ENCODE results near the gene GPR21. TPM values are rescaled to one million over a fixed set of nuclear protein-coding genes. Genes with fewer than 3 reads are reported as not detected.

The GPR21 gene
- total RNA-seq, 1 donor from 2014 or later: 6.4 TPM

- DNase-seq (ENCODE audit: low spot score): no peak
- no peaks in the 10 kb centered on the region for H4K20me1 ChIP-seq (ENCODE audit: low read depth)
- Mint-ChIP-seq H3K36me3 (peaks cover 14% of the 10 kb centered on the region), H3K4me1 (peaks cover 4% of the 10 kb centered on the region), H3K27ac (no peak overlapping the region), H3K4me3 (no peak overlapping the region), H3K27me3 (ENCODE audit: insufficient read depth, low read depth) (no peaks in the 10 kb centered on the region), H3K9me3 (no peaks in the 10 kb centered on the region)
- no peak overlapping the region for H3K4me3 ChIP-seq
- H3K9me3 ChIP-seq (ENCODE audit: low read depth): no peaks in the 10 kb centered on the region
- H3K79me2 ChIP-seq (ENCODE audit: low read depth): no peaks in the 10 kb centered on the region
- no peak for TF ChIP-seq CTCF (IDR thresholded peaks at IDR 0.05)
- TF ChIP-seq EZH2 (IDR thresholded peaks at IDR 0.05): no peak
- no peak for TF ChIP-seq EZH2phosphoT487 (IDR thresholded peaks at IDR 0.05)
- no peaks in the 10 kb centered on the region for H3F3A ChIP-seq (ENCODE audit: low read depth)
- no peaks in the 10 kb centered on the region for H3K27me3 ChIP-seq
- no peak overlapping the region for H3K4me2 ChIP-seq
- peaks cover 3% of the 10 kb centered on the region for H3K4me1 ChIP-seq
- H3K9ac ChIP-seq: no peak overlapping the region
- H3K27ac ChIP-seq: no peak overlapping the region
- H2AFZ ChIP-seq (replicated peaks): no peak overlapping the region
- peaks cover 10% of the 10 kb centered on the region for H3K36me3 ChIP-seq
These were observed 29.7 kb downstream of the GPR21 start for GRCh38 chr9:123063177-123063598.

DNA sequence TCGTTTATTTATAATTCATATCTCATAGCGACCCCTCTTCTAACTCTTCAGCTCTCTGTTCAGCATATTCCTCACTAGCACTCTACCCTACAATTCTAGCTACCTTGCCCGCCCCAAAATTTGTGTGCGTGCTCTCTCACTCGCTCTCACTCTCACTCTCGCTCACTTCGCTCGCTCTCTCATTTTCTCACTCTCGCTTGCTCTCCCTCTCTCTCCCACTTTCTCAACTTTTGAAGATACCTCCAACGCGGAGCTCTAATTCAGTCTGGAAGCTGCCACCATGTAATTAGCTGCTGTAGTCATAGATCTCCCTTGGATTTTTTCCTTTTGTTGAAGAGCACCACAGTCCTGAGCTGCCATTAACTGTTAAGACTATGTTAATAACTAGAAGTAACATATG lies 30.4 kb downstream of the GPR21 start:
- H4K20me1 ChIP-seq (ENCODE audit: low read depth): no peaks in the 10 kb centered on the region
- Mint-ChIP-seq H3K27ac (no peak overlapping the region), H3K4me1 (peaks cover 1% of the 10 kb centered on the region), H3K9me3 (no peaks in the 10 kb centered on the region), H3K4me3 (no peak overlapping the region), H3K36me3 (peaks cover 14% of the 10 kb centered on the region), H3K27me3 (ENCODE audit: insufficient read depth, low read depth) (no peaks in the 10 kb centered on the region)
- H3K27me3 ChIP-seq: no peaks in the 10 kb centered on the region
- no peak overlapping the region for H3K4me2 ChIP-seq
- H3K9ac ChIP-seq: no peak overlapping the region
- H3K4me1 ChIP-seq: peaks cover 3% of the 10 kb centered on the region
- no peak overlapping the region for H3K27ac ChIP-seq
- no peak overlapping the region for H3K4me3 ChIP-seq
- no peak overlapping the region for H2AFZ ChIP-seq (replicated peaks)
- no peaks in the 10 kb centered on the region for H3F3A ChIP-seq (ENCODE audit: low read depth)
- no peaks in the 10 kb centered on the region for H3K9me3 ChIP-seq (ENCODE audit: low read depth)
- H3K79me2 ChIP-seq (ENCODE audit: low read depth): no peaks in the 10 kb centered on the region
- TF ChIP-seq EZH2 (IDR thresholded peaks at IDR 0.05): no peak
- DNase-seq (ENCODE audit: low spot score): no peak
- H3K36me3 ChIP-seq: peaks cover 10% of the 10 kb centered on the region

GRCh38 chr9:123064716-123065115 lies 31.2 kb downstream of the GPR21 start:
- H3K79me2 ChIP-seq (ENCODE audit: low read depth): no peaks in the 10 kb centered on the region
- no peak for TF ChIP-seq EZH2 (IDR thresholded peaks at IDR 0.05)
- no peak for TF ChIP-seq CTCF (IDR thresholded peaks at IDR 0.05)
- TF ChIP-seq EZH2phosphoT487 (IDR thresholded peaks at IDR 0.05): no peak
- H3F3A ChIP-seq (ENCODE audit: low read depth): no peaks in the 10 kb centered on the region
- H3K36me3 ChIP-seq: peaks cover 10% of the 10 kb centered on the region
- no peak overlapping the region for H3K4me3 Mint-ChIP-seq
- H3K36me3 Mint-ChIP-seq: peaks cover 14% of the 10 kb centered on the region
- DNase-seq (ENCODE audit: low spot score): no peak
- no peak overlapping the region for H3K4me2 ChIP-seq
- H3K9me3 ChIP-seq (ENCODE audit: low read depth): no peaks in the 10 kb centered on the region
- no peak overlapping the region for H3K27ac ChIP-seq
- no peak overlapping the region for H3K27ac Mint-ChIP-seq
- H3K9ac ChIP-seq: no peak overlapping the region
- no peaks in the 10 kb centered on the region for H3K27me3 ChIP-seq
- H2AFZ ChIP-seq (replicated peaks): no peak overlapping the region
- H3K4me3 ChIP-seq: no peak overlapping the region
- no peaks in the 10 kb centered on the region for H3K27me3 Mint-ChIP-seq (ENCODE audit: insufficient read depth, low read depth)
- no peaks in the 10 kb centered on the region for H4K20me1 ChIP-seq (ENCODE audit: low read depth)
- peaks cover 3% of the 10 kb centered on the region for H3K4me1 ChIP-seq
- no peaks in the 10 kb centered on the region for H3K9me3 Mint-ChIP-seq
- H3K4me1 Mint-ChIP-seq: no peaks in the 10 kb centered on the region

GRCh38 chr9:123065196-123065595 lies 31.7 kb downstream of the GPR21 start:
- Histone ChIP-seq H3F3A (ENCODE audit: low read depth) (no peaks in the 10 kb centered on the region), H3K36me3 (peaks cover 10% of the 10 kb centered on the region), H3K4me2 (no peak overlapping the region), H4K20me1 (ENCODE audit: low read depth) (no peaks in the 10 kb centered on the region), H3K27me3 (no peaks in the 10 kb centered on the region), H3K9me3 (ENCODE audit: low read depth) (no peaks in the 10 kb centered on the region), H2AFZ (replicated peaks) (no peak overlapping the region), H3K9ac (no peak overlapping the region), H3K4me3 (no peak overlapping the region), H3K27ac (no peak overlapping the region), H3K79me2 (ENCODE audit: low read depth) (no peaks in the 10 kb centered on the region), H3K4me1 (peaks cover 3% of the 10 kb centered on the region)
- Mint-ChIP-seq H3K4me1 (no peaks in the 10 kb centered on the region), H3K27ac (no peak overlapping the region), H3K9me3 (no peaks in the 10 kb centered on the region), H3K27me3 (ENCODE audit: insufficient read depth, low read depth) (no peaks in the 10 kb centered on the region), H3K4me3 (no peak overlapping the region), H3K36me3 (peaks cover 18% of the 10 kb centered on the region)
- TF ChIP-seq EZH2phosphoT487 (IDR thresholded peaks at IDR 0.05) (no peak), CTCF (IDR thresholded peaks at IDR 0.05) (no peak), EZH2 (IDR thresholded peaks at IDR 0.05) (no peak)
- DNase-seq (ENCODE audit: low spot score): no peak

Measured in neural progenitor cell (in vitro differentiated cells).